Activated T-cell treated with anti-CD3 and anti-CD28 coated beads, Interleukin-2, amount 50 U/mL, for 4 hours (primary cell): ENCODE results near the gene GPR183. TPM values are rescaled to one million over a fixed set of nuclear protein-coding genes. Genes with fewer than 3 reads are reported as not detected.

Experiments used
- ATAC-seq, 2 donors: fragments of 200-7000 bp; cut with Tn5 transposase; one replicate each; pipeline ENCODE4 v1.10.0; 2021
- DNase-seq: peaks from one replicate; pipeline ENCODE4 v3.0.0-alpha.2; 2020
- H3K27me3 Mint-ChIP-seq: one replicate; pipeline ENCODE4 v1.8.0; 2021; ENCODE audit warnings: low read depth, mixed read lengths
- H3K36me3 Mint-ChIP-seq: one replicate; pipeline ENCODE4 v1.8.0; 2022; ENCODE audit warnings: mixed read lengths; ENCODE audit not compliant: insufficient read depth
- H3K4me1 Mint-ChIP-seq: one replicate; pipeline ENCODE4 v1.8.0; 2021; ENCODE audit warnings: low read depth, mixed read lengths
- H3K4me3 Mint-ChIP-seq: one replicate; pipeline ENCODE4 v1.8.0; 2021; ENCODE audit warnings: mild to moderate bottlenecking, moderate library complexity, mixed read lengths
- H3K9me3 Mint-ChIP-seq: one replicate; pipeline ENCODE4 v1.8.0; 2021; ENCODE audit warnings: mixed read lengths
- total RNA-seq, 3 donors: library from RNA; stranded (reverse); gene quantifications; one replicate each; pipeline ENCODE4 v1.2.1, GENCODE V29; 2021

Gene GPR183
- total RNA-seq, 3 donors from 2014 or later = 48.6 to 86.8 (median 65.7) TPM

DNA sequence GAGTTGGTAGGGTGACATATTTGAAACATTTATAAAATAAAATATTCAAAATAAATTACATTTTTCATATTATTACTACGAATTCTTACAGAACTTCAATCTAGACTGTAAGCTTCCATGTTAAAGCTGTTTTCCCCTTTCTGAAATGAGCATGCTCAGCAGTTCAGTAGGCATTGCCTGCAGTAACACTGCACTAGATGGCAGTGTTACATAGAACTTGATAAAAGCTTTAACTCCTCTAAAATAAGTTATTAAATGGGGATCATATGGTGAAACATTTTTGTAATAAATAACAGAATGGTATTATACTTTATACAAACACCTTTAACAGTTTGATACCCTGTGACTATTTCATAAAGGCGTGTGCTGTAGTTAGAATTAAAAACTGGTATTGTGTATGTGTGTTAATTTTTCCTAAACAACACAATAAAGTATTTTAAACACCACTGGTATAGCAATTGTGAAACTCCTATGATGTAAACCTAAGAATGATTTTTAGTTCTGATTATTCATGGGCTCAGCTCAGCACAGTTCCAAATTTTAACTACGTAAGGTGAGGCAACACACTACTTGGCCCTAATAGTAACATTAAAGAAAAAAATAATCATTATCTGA lies 37.5 kb downstream of the GPR183 start:
- no peaks in the 10 kb centered on the region for H3K27me3 Mint-ChIP-seq
- H3K36me3 Mint-ChIP-seq = peaks cover 9% of the 10 kb centered on the region
- H3K9me3 Mint-ChIP-seq = no peaks in the 10 kb centered on the region
- no peak overlapping the region for H3K4me3 Mint-ChIP-seq
- ATAC-seq = peak; percentile 53 to 61
- peaks cover 62% of the 10 kb centered on the region for H3K4me1 Mint-ChIP-seq
- DNase-seq = peak; percentile 17

DNA sequence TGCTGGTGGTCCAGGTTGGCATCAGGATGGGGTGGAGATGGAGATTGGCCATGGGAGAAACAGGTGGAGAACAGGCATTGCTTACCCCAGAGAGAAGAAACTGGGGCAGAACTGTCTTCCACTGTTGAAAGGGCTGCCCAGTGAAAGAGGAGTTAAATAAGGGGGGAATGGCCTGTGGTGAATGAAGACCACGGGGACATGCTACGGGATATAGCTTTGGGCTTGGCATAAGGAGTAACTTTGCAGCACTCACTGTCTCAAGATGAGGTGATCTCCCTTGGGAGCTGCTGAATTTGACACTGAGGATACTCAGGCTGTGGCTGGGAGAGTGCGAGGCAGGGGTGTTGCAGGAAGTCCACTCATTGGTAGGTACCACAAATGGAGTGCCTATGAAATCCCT lies 38.4 kb downstream of the GPR183 start:
- Mint-ChIP-seq H3K4me3 (no peak overlapping the region), H3K27me3 (no peaks in the 10 kb centered on the region), H3K4me1 (peaks cover 62% of the 10 kb centered on the region), H3K36me3 (peaks cover 9% of the 10 kb centered on the region), H3K9me3 (no peaks in the 10 kb centered on the region)
- ATAC-seq = no peak
- no peak for DNase-seq

- H3K27me3 Mint-ChIP-seq = no peaks in the 10 kb centered on the region
- DNase-seq (no peak), ATAC-seq (no peak)
- H3K9me3 Mint-ChIP-seq = no peaks in the 10 kb centered on the region
- H3K36me3 Mint-ChIP-seq = peaks cover 12% of the 10 kb centered on the region
- no peak overlapping the region for H3K4me3 Mint-ChIP-seq
- H3K4me1 Mint-ChIP-seq = peaks cover 63% of the 10 kb centered on the region
Measured at GRCh38 chr13:99267927-99268326, 39.3 kb downstream of the GPR183 start.

GRCh38 chr13:99266827-99267226 lies 40.4 kb downstream of the GPR183 start:
- DNase-seq = no peak
- no peaks in the 10 kb centered on the region for H3K27me3 Mint-ChIP-seq
- H3K9me3 Mint-ChIP-seq = no peaks in the 10 kb centered on the region
- H3K36me3 Mint-ChIP-seq = peaks cover 8% of the 10 kb centered on the region
- no peak overlapping the region for H3K4me3 Mint-ChIP-seq
- H3K4me1 Mint-ChIP-seq = peaks cover 62% of the 10 kb centered on the region
- ATAC-seq = no peak

DNA sequence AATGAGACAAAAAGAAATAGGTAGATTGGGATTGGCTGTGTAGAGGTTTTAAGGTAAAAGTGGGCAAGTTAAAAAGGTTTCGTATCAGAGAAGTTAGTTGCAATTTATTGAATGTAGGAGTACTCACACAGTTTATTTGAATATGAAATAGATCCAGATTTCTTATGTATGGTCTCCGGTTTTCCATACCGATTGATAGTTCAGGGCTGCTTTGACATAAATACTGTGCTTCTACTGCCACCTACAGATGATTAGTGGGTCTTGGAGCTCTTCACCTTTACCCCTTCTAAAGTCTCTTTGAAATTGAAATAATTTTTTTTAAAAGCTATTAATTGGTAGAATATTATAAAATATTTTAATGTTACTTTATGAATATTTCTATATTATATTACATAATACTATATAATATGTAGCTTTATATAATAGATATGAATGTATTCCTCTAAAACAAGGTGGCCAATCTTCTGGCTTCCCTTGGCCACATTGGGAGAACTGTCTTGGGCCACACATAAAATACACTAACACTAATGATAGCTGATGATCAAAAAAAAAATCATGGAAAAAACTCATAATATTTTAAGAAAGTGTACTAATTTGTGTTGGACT lies 41.3 kb downstream of the GPR183 start:
- Mint-ChIP-seq H3K9me3 (no peaks in the 10 kb centered on the region), H3K4me3 (no peak overlapping the region), H3K27me3 (no peaks in the 10 kb centered on the region), H3K4me1 (peaks cover 60% of the 10 kb centered on the region), H3K36me3 (peaks cover 8% of the 10 kb centered on the region)
- DNase-seq (no peak), ATAC-seq (peak; percentile 47 to 50)

DNA sequence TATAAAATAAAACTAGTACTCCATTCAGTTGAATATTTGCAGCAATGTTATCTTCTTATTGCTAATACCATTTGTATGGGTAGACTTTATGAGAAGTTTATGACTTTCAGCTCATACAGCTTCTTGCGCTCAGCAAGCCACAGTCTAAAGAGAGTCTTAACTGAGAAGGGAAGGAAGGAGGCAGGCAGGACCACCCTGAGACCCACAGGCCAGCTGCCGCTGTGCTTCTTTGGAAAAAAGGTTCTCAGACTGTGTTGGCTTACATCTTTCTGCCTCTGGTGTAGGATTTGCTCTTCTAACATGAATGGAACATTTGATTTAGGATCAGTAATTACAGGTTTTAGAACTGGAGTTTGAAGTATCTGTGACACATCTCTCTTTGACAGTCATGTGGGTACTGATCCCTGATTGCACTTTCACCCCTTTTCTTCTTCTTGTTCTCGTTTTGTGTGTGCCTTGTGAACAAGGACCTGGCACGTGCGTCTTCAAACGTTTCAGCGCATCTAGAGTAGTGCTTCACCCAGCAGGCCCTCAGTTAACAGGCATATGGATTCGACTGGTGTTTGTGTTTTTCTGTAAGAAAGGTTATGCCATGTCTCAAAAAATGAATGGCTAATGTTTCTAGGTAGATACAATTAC lies 41.9 kb downstream of the GPR183 start:
- Mint-ChIP-seq H3K36me3 (peaks cover 8% of the 10 kb centered on the region), H3K9me3 (no peaks in the 10 kb centered on the region), H3K27me3 (no peaks in the 10 kb centered on the region), H3K4me1 (peaks cover 59% of the 10 kb centered on the region), H3K4me3 (no peak overlapping the region)
- peak; percentile 83 to 90 for ATAC-seq
- no peak for DNase-seq

- Mint-ChIP-seq H3K4me1 (peaks cover 66% of the 10 kb centered on the region), H3K4me3 (no peak overlapping the region), H3K36me3 (peaks cover 12% of the 10 kb centered on the region), H3K27me3 (no peaks in the 10 kb centered on the region), H3K9me3 (no peaks in the 10 kb centered on the region)
- DNase-seq (no peak), ATAC-seq (no peak)
Measured at GRCh38 chr13:99264051-99264450, 43.1 kb downstream of the GPR183 start.

DNA sequence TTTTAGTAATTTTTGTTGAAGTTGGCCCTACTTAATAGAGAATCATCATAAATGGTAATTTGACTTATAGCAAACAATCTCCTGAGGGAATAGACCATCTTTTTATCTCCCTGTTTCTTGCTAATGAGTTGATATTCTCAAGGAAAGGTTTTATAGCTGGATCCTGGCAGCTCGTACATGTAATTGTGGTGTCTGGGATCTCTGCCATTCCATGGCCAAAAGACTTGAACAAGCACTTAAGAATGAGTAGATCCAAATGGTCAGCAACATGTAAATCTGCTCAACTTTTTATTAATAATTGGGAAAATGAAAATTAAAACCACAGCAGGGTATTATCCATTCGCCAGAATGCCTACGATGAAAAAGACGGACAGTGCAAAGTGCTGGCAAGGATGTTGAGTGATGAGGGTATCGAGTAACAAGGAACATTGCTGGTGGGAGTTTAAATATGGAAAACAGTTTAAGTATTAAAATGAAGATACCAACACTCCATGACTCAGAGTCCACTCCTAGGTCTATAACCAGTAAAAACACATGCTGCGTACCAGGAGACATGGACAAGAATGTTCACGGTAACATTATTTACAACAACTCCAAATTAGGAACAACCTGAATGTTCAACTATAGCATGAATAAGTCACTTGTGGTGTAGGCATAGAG lies 43.9 kb downstream of the GPR183 start:
- Mint-ChIP-seq H3K4me3 (no peak overlapping the region), H3K4me1 (peaks cover 69% of the 10 kb centered on the region), H3K9me3 (no peaks in the 10 kb centered on the region), H3K36me3 (peaks cover 8% of the 10 kb centered on the region), H3K27me3 (no peaks in the 10 kb centered on the region)
- ATAC-seq = no peak
- no peak for DNase-seq

DNA sequence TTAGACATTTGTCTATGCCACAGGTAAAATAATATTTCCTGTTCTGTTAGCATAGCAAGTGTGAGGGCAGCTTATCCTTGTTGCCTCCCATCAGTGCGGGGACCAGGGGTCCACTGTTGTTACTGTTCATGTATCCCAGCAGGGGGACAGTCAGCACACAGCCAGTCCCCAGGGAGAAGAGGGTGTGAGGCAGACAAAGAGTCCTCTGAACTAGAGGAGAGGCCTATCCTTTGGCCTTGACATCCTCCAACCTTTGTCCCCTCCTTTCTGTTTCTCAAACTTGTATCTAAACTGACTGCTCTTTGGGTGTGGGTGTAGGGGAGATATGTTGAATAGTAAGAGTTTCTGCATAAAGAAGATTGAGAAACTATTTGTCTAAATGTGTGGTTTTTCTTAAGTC lies 46.1 kb downstream of the GPR183 start:
- ATAC-seq (no peak), DNase-seq (no peak)
- Mint-ChIP-seq H3K4me3 (no peak overlapping the region), H3K4me1 (peaks cover 82% of the 10 kb centered on the region), H3K9me3 (no peaks in the 10 kb centered on the region), H3K27me3 (no peaks in the 10 kb centered on the region), H3K36me3 (peaks cover 9% of the 10 kb centered on the region)

DNA sequence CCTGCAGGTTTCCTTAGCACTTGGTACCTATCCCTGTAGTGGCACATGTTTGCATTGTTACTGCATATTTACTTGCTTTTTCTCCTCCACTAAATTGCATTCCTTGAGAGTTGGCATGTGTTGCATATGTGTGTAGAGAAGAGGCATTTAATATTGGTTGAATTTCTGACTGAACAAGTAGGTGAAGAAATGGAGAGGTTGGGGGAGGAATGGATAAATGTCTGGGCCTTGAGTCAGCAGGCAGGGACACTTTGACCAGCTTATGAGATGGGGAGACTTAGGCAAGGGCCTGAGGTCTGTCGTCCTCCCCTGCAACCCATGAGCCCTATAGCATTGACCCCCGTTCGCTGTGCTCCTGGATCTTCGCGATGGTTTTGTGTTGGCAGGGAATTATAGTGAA lies 47.0 kb downstream of the GPR183 start:
- ATAC-seq (no peak), DNase-seq (no peak)
- H3K27me3 Mint-ChIP-seq = no peaks in the 10 kb centered on the region
- H3K4me1 Mint-ChIP-seq = peaks cover 83% of the 10 kb centered on the region
- peaks cover 1% of the 10 kb centered on the region for H3K9me3 Mint-ChIP-seq
- H3K36me3 Mint-ChIP-seq = peaks cover 14% of the 10 kb centered on the region
- peak overlapping the region; percentile 17 for H3K4me3 Mint-ChIP-seq

- ATAC-seq (peak in 1 of 2 donors; percentile 39), DNase-seq (no peak)
- H3K4me1 Mint-ChIP-seq = peaks cover 80% of the 10 kb centered on the region
- peaks cover 7% of the 10 kb centered on the region for H3K9me3 Mint-ChIP-seq
- H3K27me3 Mint-ChIP-seq = no peaks in the 10 kb centered on the region
- peak overlapping the region; percentile 82 for H3K4me3 Mint-ChIP-seq
- peaks cover 22% of the 10 kb centered on the region for H3K36me3 Mint-ChIP-seq
Measured at GRCh38 chr13:99258946-99259345, 48.3 kb downstream of the GPR183 start.

GRCh38 chr13:99258210-99258860 lies 48.9 kb downstream of the GPR183 start, which contains the start of gene GPR18:
Gene GPR18 (minus strand): TSS chr13:99258379. CDS start chr13:99255872, 2,507 bp downstream.
- Mint-ChIP-seq H3K9me3 (peaks cover 7% of the 10 kb centered on the region), H3K4me1 (peaks cover 78% of the 10 kb centered on the region), H3K36me3 (peaks cover 22% of the 10 kb centered on the region), H3K27me3 (no peaks in the 10 kb centered on the region), H3K4me3 (peak within 1 kb of the TSS; percentile 82)
- DNase-seq (peak; percentile 20), ATAC-seq (peak; percentile 91 to 93)

DNA sequence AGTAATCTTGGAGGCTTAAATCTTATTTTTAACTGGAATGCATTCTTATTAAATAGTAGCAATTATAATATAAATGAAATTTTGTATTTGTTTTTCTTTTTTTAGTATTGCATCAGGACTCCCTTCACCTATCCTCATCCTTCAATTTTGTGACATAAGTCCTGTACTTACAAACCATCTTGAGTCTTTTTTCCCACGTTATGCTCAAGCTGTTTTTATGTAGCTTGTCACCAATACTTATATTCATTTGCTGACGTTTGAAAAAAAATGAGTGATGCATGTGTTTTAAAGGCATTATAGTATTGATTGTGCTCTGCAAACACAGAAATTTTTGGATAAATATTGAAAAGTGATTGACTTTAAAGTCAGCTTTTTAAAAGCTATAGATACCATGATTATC lies 49.9 kb downstream of the GPR183 start:
- Mint-ChIP-seq H3K4me1 (peaks cover 74% of the 10 kb centered on the region), H3K27me3 (no peaks in the 10 kb centered on the region), H3K36me3 (peaks cover 19% of the 10 kb centered on the region), H3K9me3 (peaks cover 7% of the 10 kb centered on the region), H3K4me3 (peak overlapping the region; percentile 76)
- ATAC-seq (no peak), DNase-seq (no peak)

DNA sequence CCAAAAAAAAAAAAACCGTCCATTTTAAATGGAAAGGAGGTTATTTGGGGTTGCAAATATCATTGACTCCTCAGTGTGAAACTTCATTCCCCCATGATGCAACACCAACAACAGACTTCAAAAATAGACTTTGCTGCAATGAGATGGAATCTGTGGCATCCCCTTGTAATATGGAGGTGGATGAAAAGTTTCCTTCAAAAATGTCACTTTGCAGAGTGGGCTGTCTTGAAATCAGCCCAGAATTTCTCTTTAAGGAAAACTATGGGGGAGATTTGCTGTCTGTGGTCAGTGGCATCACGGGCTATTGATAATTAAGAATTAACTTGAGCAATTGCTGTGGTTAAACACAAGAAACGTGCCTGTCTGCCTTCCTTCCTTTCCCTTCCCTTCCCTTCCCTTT lies 50.5 kb downstream of the GPR183 start:
- H3K36me3 Mint-ChIP-seq = peaks cover 19% of the 10 kb centered on the region
- H3K27me3 Mint-ChIP-seq = no peaks in the 10 kb centered on the region
- H3K4me1 Mint-ChIP-seq = peaks cover 75% of the 10 kb centered on the region
- no peak for ATAC-seq
- peak overlapping the region; percentile 77 for H3K4me3 Mint-ChIP-seq
- no peak for DNase-seq
- peaks cover 7% of the 10 kb centered on the region for H3K9me3 Mint-ChIP-seq
